Type B pancreatic cell (in vitro differentiated cells): ENCODE data around the gene RAP1GAP2. TPM values are rescaled to one million over a fixed set of nuclear protein-coding genes. Genes with fewer than 3 reads are reported as not detected.

Source experiments
- DNase-seq: peaks from one replicate; pipeline ENCODE4 v3.0.0; 2021; ENCODE audit warnings: mixed read lengths; ENCODE audit not compliant: unreplicated experiment; ENCODE audit errors: extremely low spot score
- H3K27ac Mint-ChIP-seq: 2 replicates; pipeline ENCODE4 v1.8.0; 2021; ENCODE audit warnings: mild to moderate bottlenecking, mixed read lengths
- H3K27me3 Mint-ChIP-seq: 2 replicates; pipeline ENCODE4 v1.8.0; 2021; ENCODE audit warnings: mixed read lengths
- H3K36me3 Mint-ChIP-seq: 2 replicates; pipeline ENCODE4 v1.8.0; 2021; ENCODE audit warnings: mixed read lengths
- H3K4me1 Mint-ChIP-seq: one replicate; pipeline ENCODE4 v1.8.0; 2021; ENCODE audit warnings: mixed read lengths; ENCODE audit not compliant: unreplicated experiment
- H3K4me3 Mint-ChIP-seq: 2 replicates; pipeline ENCODE4 v1.8.0; 2021; ENCODE audit warnings: mild to moderate bottlenecking, mixed read lengths
- H3K9me3 Mint-ChIP-seq: 2 replicates; pipeline ENCODE4 v1.8.0; 2021; ENCODE audit warnings: mixed read lengths
- CTCF ChIP-seq: fragments of 200-600 bp; sonication (generic); conservative IDR thresholded peaks from 2 replicates; pipeline ENCODE4 v1.5.0; 2021; ENCODE audit warnings: antibody characterized with exemption, mild to moderate bottlenecking
- total RNA-seq: library from RNA; stranded (reverse); gene quantifications from 2 replicates; pipeline ENCODE4 v1.2.1, GENCODE V29; 2021; ENCODE audit warnings: low replicate concordance

The RAP1GAP2 gene
- total RNA-seq, 1 donor from 2014 or later, result 49.7 TPM

GRCh38 chr17:3022197-3022596 lies 226.0 kb downstream of the RAP1GAP2 start:
- H3K4me1 Mint-ChIP-seq, result no peaks in the 10 kb centered on the region
- peaks cover 13% of the 10 kb centered on the region for H3K9me3 Mint-ChIP-seq
- H3K4me3 Mint-ChIP-seq, result no peak overlapping the region
- peaks cover 19% of the 10 kb centered on the region for H3K36me3 Mint-ChIP-seq
- no peak for DNase-seq
- H3K27me3 Mint-ChIP-seq, result no peaks in the 10 kb centered on the region
- H3K27ac Mint-ChIP-seq, result no peak overlapping the region
- TF ChIP-seq CTCF, result no peak

GRCh38 chr17:3024346-3024745 lies 228.1 kb downstream of the RAP1GAP2 start:
- no peak for TF ChIP-seq CTCF
- H3K36me3 Mint-ChIP-seq, result peaks cover 24% of the 10 kb centered on the region
- H3K4me1 Mint-ChIP-seq, result no peaks in the 10 kb centered on the region
- H3K27ac Mint-ChIP-seq, result no peak overlapping the region
- H3K4me3 Mint-ChIP-seq, result no peak overlapping the region
- H3K27me3 Mint-ChIP-seq, result no peaks in the 10 kb centered on the region
- H3K9me3 Mint-ChIP-seq, result peaks cover 13% of the 10 kb centered on the region
- no peak for DNase-seq

- Mint-ChIP-seq H3K4me3 (no peak overlapping the region), H3K27me3 (no peaks in the 10 kb centered on the region), H3K4me1 (no peaks in the 10 kb centered on the region), H3K27ac (no peak overlapping the region), H3K36me3 (peaks cover 23% of the 10 kb centered on the region), H3K9me3 (peaks cover 13% of the 10 kb centered on the region)
- DNase-seq, result peak; percentile 62
- TF ChIP-seq CTCF, result no peak
These were observed 229.3 kb downstream of the RAP1GAP2 start for GRCh38 chr17:3025421-3026124.

GRCh38 chr17:3026125-3026855 lies 230.1 kb downstream of the RAP1GAP2 start:
- Mint-ChIP-seq H3K27me3 (no peaks in the 10 kb centered on the region), H3K27ac (no peak overlapping the region)

More at GRCh38 chr17:3026125-3026855, 230.1 kb downstream of the RAP1GAP2 start:
- DNase-seq, result peak; percentile 62
- H3K4me1 Mint-ChIP-seq, result no peaks in the 10 kb centered on the region
- no peak for TF ChIP-seq CTCF
- H3K36me3 Mint-ChIP-seq, result peaks cover 17% of the 10 kb centered on the region
- peaks cover 8% of the 10 kb centered on the region for H3K9me3 Mint-ChIP-seq
- H3K4me3 Mint-ChIP-seq, result no peak overlapping the region
